Keratinocyte (primary cell): Measurements from ENCODE around the gene NR1H3.

Experiments
- EZH2 ChIP-seq: IDR thresholded peaks from one replicate; pipeline ENCODE4 v1.6.1; 2012; ENCODE audit warnings: inconsistent platforms, mild to moderate bottlenecking, low read length, moderate library complexity
- TF ChIP-seq, protein P1 (sequence below), 3 experiments: IDR thresholded peaks in 1 of 3; conservative IDR thresholded peaks in 1 of 3; optimal IDR thresholded peaks in 1 of 3; 2 replicates in 2 of 3; 3 replicates in 1 of 3; pipeline versions ENCODE3 to v1.5.1; 2011; ENCODE audit warnings: low read length in 3 of 3, mild to moderate bottlenecking in 3 of 3, moderate library complexity in 2 of 3, control low read depth in 1 of 3, inconsistent platforms in 1 of 3; ENCODE audit not compliant: insufficient read depth in 2 of 3; ENCODE audit errors: extremely low read depth in 1 of 3

DNA sequence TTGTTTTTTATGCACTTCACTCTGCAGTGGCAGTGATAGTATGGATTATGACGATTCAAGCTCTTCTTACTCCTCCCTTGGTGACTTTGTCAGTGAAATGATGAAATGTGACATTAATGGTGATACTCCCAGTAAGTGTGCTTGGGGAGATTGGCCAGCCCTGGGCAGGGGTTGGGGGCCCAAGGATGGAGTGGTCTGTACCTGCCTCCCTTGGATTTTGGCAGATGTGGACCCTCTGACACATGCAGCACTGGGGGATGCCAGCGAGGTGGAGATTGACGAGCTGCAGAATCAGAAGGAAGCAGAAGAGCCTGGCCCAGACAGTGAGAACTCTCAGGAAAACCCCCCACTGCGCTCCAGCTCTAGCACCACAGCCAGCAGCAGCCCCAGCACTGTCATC, 26.4 kb downstream of the NR1H3 start:
- TF ChIP-seq, protein P1, sequence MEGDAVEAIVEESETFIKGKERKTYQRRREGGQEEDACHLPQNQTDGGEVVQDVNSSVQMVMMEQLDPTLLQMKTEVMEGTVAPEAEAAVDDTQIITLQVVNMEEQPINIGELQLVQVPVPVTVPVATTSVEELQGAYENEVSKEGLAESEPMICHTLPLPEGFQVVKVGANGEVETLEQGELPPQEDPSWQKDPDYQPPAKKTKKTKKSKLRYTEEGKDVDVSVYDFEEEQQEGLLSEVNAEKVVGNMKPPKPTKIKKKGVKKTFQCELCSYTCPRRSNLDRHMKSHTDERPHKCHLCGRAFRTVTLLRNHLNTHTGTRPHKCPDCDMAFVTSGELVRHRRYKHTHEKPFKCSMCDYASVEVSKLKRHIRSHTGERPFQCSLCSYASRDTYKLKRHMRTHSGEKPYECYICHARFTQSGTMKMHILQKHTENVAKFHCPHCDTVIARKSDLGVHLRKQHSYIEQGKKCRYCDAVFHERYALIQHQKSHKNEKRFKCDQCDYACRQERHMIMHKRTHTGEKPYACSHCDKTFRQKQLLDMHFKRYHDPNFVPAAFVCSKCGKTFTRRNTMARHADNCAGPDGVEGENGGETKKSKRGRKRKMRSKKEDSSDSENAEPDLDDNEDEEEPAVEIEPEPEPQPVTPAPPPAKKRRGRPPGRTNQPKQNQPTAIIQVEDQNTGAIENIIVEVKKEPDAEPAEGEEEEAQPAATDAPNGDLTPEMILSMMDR (optimal IDR thresholded peaks at IDR 0.05 in 1 of 3, IDR thresholded peaks at IDR 0.05 in 1 of 3, conservative IDR thresholded peaks at IDR 0.05 in 1 of 3; ENCODE audit: extremely low read depth in 1 of 3, insufficient read depth in 2 of 3, low read length in 3 of 3) = no peak
- no peak for TF ChIP-seq EZH2
